AML-193 (cell line): Measurements from ENCODE around the gene BEST3.
A peak's percentile ranks its signal among the peaks of the same experiment; 100 is the strongest.

Source experiments
- DNase-seq, 2 experiments: peaks; one replicate each; lab custom pipeline; 2025; lab: John Stamatoyannopoulos, UW

The BEST3 gene

DNA sequence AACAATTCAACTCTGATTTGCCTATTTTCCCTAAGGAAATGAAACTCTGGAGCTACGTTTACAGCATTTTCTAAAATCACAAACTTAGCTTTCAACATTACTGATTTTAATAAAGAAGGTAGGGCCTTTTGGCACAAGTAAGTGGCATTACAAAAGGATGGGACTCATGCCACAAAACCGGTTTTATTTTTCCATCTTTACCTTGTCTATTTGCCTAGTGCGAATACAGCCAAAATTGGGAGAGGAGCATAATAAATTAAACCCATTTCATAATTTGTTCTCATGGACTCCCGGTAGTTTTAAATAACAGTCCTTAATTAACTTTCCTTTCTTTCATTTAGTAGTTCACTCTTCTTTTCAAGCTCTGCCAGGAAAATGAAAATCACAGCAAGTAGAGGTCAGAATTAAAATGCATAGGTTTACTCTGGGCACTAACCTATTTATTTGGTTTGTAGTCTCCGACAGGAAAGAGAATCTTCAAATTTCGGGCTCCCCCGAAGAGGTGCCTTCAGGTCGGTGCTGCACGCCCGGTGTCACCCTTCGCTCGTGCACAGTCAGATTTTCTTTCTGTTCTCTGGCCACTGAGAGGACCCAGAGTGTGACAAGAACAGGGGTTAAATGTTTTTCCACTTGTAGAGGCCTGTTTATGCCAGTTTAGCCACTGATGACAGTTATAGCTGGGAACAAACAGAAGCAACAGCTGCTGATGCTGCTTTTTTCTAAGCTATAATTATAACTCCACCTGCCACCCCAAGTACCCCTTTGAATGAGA, at the start of gene BEST3:
TSS of gene BEST3 (minus strand) at position 535 of the 772 bp plus-strand sequence. CDS start 1,505 bp downstream, outside the sequence.
- DNase-seq: no peak

DNA sequence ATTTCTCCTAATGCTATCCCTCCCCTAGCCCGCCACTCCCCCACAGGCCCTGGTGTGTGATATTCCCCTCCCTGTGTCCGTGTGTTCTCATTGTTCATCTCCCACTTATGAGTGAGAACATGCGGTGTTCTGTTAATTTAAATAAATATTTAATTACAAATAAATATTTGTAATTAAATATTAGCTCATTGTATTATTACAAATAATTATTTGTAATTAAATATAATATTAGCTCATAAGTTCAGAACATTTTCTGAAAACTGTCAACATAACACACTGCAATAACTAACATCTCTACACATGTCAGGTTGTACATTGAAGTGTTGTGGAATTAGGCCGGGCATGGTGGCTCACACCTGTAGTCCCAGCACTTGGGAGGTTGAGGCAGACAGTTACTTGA, 45.0 kb upstream of the BEST3 start:
- DNase-seq: no peak

DNA sequence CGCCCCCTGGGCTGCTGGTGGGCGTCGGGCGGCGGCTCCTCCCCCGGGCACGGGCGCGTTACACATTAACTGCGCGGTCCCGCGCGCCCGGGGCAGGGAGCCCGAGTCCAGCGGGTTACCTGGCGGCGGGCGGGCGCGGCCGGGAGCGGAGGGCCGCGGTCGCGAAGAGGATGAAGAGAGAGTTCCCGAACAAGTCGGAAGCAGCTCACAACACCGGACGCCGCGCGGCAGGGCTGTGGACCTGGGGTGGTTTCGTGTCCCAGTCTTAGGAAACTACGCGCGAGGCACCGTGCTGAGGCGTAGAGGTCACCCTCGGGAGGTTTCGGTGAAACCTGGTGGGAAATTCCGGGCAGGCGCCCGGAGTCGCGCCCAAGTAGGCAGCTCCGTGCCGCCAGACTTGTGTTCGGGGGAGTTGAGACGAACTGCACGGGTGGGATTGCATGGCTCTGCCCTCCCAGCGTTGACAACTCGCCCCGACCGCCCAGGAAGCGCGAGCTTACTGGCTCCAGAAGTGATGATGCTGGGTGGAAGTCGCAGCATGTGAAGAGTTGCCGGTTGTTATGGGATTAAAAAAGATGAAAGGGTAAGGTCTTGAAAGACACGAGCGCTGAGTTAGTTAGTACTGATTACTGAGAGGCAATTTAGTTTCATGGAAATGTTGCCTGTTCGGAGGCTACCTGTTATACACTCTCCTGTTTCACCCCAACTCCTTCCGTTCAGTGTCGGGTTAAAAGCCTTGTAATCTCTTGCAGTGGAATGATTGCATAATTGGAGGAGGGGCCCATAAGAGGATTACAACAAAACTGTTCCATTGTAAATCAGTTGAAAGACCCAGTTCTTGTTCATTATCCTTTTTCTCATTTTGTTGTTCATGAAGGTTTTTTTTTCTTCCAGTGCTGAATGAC, 40.4 kb upstream of the BEST3 start:
- peak; percentile 56 to 68 for DNase-seq

DNA sequence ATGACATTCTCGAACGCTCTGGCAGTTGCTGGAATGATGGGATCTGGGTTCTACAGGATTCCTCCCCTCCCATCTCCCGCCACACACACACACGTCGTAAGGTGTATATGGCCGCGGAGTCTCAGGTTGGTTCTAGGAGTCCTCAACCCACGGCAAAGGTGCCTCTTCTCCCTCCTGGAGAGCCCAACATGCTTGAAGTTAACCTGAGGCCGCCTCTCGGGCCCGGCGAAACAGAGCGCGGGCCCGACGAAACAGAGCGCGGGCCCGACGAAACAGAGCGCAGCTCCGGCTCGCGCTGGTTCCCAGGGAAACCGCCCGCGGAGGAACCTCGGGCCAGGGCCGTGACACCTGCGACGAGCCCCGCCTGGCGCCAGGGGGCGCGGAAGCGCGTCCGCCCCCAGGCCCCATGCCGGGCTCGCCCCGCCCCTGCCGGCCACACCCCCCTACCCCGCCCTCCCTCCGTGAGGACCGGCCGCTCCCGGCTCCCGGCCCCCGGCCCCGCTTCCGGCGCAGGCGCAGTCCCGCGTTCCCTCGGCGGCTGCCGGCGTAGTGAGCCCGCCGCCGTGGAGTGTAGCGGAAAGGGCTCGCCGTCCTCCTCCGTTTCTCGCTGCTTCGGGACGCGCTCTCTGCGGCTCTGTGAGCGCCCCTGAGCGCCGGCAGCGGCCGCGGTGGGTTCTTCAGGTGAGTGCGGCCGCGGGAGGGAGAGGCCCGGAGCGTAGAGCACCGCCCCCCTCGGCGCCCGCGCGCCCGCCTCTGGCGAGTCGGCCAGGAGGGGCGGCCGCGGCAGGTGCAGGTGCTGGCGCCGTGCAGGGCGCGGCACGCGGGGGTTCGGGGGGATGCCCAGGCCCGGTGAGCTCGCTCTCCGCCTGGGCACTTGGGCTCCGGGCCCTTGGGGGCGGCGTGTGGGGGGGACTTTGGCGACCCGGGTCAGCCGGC, 39.5 kb upstream of the BEST3 start, which contains the start of gene RAB3IP:
TSS of gene RAB3IP (plus strand) at position 510 of the 936 bp plus-strand sequence. CDS start 16,549 bp downstream, outside the sequence.
- peak; percentile 58 to 68 for DNase-seq

DNA sequence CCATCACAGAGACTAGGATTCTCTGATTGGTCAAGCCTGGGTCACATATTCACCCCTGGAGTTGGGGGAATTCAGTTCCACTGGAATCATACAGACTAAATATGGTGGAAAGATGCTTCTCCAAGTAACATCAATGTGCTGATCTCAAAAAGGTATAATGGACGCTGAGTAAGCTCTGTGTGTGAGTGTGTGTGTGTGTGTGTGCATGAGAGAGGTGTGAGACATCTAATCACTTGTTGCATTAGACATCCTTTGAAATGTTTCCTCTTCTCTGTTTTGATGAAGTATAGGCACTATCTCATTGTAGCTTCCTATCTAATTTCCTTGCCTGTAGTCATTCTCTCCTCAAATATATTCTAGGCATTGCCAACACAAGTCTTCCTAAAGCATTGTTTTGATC, 34.5 kb upstream of the BEST3 start:
- DNase-seq: no peak

DNA sequence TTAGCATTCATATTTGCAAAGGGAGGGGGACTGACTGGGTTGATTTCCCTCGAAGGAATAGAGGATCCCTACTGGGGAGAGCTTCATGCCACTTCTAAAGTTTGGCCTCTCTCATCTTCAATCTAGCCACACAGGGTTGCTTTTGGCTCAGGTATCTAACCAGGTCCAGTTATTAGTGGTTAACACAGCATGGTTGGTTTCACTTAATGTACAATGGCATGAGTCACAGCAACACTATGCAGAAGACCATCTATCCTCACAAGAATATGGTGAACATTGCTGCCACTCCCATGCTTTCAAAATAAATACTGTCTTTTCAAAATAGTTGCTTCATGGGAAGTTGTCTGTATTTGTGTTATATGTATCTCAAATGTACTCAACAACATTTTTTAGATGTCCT, 33.0 kb upstream of the BEST3 start:
- no peak for DNase-seq

DNA sequence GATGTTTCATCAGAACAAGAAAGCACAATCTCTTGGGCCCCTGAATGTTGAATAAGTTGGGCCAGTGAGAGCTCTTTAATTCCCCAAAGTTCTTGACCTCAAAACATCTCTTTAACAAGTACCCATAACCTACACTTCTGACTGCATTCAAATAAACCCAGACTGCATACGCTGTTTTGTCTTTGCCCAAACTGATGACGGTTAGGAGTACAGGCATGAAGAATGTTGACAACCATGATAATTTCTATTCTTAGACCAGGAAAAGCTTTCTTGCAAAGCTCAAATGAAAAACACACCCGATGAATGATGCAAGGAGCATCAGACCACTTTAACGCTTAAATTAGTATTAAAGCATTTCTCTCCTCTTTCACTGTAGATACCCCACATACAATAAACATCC, 27.8 kb upstream of the BEST3 start:
- DNase-seq: no peak

DNA sequence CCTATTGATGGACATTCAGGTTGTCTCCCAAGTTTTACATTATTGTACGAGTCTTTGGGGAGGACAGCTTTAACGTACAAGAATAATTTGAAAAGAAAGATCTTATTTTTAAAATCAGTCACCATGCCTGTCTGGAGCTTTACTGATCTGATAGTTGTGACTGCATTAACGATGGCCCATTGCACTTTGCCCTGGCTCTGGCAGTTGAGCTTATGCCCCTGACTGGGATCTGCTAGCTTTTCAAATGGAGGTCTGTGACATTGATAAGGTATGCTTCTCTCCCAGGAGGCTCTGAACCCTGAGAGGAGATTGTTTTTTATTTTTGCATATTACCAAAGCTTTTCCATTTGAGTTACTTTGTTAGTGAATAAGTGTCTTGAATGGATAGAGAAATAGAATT, 21.6 kb upstream of the BEST3 start:
- no peak for DNase-seq

DNA sequence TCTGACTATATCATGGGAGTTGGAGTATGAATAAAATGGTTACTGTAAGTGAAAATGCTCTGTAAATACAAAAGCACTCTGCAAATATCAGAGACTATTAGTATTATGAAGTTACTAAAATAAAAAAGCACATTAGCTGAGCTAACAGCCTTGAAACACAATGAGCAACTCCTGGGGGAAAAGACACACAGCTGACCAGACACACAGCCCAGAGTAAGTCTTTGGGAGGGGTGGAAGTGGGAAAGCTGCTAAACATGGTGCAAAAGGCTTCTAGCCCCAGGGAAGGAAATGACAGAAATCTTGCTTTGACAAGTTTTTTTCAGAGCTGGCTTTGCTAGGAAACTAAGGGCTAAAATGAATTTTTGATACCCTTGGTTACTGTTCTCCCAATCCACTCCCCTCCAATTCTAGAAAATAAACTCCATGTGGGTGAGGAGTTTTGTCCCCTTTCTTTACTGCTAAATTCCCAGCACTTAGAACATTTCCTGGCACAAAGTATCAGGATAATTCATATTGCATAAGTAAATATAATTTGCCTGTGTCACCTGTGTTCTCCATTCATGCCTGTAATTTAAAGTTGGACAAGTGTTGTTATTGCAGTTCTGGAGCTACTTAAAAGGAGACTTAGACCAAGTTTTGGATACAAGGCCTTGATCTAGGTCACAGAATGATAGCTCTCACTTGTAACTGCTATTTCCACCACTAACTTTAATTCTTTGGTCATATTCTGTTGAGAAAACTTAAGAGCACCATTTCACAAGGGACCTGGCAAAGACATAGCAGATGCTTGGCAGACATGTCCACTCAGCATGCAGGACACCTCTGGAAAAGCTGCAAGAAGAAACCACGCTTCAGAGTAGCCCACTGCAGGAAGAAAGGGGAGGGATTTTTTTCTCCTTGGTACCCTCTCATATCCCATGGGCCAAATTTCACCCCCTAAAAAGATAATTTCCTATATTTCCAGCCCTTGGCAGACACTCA, 20.5 kb upstream of the BEST3 start:
- peak; percentile 10 to 14 for DNase-seq

DNA sequence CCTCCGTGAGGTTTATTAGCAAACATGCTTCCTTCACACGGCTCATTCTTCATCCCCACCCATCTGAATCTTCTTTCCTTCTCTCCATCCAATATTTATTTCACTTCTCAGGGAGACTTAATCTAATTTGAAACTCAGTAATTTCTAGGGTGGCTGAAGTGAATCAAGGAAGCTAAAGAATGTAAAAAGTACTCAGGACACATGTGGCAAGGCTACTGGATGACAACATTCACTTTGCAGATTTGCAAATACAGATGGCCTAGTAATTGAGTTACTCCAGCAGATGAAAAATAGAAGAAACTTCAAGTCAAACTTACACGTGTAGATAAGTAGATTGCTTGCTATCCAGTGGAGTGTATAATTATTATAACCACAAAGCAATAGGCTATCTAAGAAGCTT, 15.4 kb upstream of the BEST3 start:
- no peak for DNase-seq

DNA sequence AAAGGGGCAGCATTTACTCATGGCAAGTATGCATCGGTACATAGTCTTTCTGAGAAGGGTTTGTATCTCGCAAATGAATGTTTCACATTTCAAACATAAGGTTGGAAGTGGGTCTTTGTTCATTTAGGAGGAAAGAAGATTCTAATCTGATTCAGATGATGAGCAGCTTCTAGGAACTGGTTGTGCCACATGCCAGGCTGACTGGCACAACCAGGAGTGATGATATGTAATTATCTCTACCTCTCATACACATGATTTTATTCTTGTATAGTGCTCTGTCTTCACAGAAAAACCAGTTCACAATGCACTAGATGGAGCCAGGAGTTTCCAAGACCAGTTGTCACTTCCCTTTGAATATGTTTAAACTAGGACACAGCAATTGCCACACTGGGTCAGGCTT, 13.7 kb upstream of the BEST3 start:
- DNase-seq: no peak

DNA sequence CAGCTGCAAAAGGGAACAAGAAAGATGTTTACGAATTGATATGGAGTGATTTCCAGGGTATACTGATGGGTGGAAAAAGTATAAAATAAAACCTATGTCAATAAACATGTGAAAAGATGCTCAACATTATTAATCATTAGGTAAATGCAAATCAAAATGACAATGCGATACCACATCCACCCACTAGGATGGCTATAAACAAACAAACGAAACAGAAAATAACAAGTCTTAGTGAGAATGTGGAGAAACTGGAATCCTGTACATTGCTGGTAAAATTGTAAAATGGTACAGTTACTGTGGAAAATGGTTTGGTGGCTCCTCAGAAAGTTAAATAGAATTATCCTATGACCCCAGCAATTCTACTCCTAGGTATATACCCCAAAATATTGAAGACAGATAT, 9.5 kb upstream of the BEST3 start:
- no peak for DNase-seq

DNA sequence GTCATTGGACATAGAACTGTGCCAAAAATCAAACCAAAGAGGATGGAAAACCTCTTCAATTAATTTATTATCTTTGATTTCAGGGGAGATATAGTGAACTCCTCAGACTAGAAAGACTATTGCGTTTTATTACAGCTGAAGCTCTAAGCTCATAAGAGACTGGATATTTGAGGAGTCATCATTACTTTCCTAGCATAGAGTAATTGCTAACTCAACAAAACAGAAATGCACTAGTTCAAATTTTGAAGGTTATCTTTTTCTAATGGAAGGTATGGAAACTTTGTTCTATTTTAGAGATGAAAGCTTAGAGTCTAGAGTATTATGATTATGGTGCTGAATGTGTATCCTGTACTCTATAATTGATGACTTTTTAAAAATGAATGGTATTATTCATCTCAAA, 5.3 kb upstream of the BEST3 start:
- DNase-seq: no peak

DNA sequence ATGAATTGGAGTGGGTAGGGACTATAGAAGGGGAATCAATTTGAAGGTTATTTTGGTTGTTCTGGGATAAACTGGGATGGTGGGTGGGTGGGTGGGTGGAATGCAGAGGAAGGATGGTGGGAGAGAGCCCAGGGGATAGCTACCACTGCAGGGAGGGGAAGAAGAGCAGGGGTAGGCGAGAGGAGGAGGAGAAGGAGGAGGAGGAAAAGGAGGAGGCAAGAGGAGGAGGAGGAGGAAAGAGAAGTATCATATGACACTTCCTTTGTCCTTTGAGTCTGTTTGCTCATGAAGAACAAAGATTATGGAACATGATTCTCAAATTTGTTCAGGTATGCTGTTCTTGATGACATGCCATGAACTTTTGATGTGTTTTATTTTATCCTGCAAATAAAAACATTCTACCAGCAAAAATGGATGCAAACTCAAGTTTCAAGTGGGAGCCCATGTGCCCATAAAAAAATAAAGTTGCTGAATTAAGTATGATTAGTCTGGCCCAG, 4.1 kb upstream of the BEST3 start:
- DNase-seq: no peak

DNA sequence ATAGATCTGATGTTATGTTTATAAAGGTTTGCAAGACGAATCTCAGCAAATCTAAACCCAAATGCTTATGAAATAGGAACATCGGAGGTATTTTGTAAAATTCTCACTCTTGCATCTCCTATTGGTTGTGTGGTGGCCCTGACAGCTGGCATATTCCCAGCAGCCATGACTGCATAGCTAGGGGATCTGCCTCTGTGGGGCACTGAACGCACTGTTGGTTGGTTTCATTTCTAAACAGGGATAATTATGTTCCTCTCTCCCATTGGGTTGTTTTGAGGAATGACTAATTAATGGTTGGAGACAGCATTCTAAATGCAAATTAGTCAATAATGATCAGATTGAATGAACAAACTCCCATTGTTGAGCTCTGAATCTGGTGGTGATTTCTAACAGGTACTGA, 2.7 kb upstream of the BEST3 start:
- no peak for DNase-seq

DNA sequence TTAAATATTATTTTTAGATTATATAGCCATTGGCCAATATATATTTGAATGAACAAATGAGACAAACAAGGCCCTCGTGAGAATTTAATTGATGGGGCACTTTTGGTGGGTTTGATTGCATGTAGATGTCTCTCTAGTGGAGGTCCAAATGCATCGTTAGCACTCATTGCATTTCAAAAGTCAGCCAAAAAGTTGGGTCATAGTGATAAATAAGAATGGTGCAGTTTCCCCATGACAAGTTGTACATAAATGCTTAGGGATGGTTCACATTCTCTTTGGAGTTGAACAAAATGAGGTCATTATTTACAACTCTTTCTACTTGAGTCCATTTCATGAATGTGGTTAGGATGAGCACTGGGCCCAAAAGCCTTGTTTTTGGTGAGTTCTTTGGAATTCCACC, 1.0 kb downstream of the BEST3 start:
- DNase-seq: no peak

DNA sequence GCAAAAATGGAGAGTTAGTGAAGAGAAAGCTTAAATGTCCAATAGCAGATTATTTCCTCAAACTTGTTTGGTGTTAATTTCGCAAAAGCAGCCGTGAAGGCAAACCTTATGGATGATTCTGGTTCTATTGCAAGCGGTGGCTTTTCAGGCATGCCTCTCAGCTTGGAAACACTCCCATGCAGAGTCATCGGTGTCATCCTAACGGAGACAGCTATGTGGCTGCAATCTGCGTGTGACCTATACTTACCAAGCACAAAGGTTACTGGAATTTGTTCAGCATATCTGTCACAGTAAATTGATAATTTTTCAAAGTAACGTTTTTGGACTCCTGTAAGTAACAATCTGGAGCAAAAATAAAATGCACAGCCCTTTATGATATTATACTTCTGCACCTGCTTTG, 5.0 kb downstream of the BEST3 start:
- DNase-seq: no peak

DNA sequence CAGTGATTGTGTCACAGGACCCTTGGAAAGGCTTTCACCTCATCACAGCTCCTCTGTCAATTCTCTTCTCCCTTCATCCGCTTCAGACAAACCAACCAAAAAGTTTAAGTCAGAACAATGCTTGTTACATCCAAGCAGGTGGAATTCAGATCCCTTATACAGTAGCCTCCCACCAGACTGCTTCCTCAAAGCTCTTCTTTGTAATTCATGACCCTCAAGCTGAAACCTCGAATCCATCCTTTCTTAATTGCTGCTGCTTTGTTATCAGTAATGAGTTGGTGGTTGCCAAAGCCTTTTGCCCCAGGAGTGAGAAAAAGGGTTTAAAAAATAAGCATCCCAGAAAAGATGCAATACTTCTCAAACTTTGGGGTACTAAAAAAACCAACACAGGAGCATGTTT, 9.5 kb downstream of the BEST3 start:
- no peak for DNase-seq

DNA sequence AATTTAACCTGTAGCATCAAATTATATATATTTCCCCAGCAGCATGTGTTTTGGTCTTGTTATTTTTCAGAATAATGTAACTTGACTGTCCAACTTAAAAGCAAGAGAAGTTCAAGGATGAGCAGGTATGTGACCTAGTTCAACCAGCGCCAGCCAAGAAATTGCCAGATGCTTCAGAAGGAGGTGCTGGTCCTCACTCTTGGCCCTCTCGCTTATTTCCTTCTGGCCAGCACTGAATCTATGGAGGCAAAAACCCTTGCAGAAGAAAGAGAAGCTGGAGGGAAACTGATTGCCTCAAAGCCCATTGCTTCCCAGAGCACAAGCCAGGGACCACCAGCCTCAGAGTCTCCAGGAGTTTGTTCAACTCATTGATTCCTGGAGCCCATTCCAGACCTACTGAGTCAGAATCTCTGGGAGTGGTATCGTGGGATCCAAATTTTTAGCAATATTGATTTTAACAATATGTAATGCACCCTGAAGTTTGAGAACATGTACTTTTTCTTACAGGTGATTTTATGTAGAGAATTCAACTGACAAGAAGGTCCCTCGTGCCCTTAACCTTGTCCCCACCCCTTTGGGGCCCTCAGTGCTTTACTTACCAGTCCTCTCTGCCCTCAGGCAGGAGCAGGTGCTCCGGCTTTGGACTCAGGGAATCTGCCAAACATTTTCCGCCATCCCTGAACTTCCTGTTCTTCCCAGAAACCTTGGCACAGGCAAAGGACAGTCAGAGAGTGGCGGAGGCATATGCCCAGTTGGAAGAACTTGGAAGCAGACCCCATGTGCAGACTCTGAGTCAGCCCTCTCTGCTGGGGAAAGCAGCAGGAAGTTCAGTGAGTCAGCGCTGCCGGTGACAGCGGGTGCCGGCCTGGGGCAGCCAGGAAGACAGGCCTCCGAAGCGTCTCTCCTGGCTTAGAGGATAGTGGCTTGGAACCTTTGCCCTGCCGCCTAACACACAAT, 10.4 kb downstream of the BEST3 start:
- peak in 1 of 2 experiments; percentile 37 for DNase-seq
